CD4-positive, alpha-beta T cell treated with Interleukin-6 at 100 ng/mL for 8 hours (primary cell): ENCODE results near the gene HINT2.

Source experiments
- DNase-seq: peaks from one replicate; pipeline ENCODE4 v3.0.0-alpha.2; 2020; ENCODE audit warnings: mixed read lengths, low spot score

The HINT2 gene

DNA sequence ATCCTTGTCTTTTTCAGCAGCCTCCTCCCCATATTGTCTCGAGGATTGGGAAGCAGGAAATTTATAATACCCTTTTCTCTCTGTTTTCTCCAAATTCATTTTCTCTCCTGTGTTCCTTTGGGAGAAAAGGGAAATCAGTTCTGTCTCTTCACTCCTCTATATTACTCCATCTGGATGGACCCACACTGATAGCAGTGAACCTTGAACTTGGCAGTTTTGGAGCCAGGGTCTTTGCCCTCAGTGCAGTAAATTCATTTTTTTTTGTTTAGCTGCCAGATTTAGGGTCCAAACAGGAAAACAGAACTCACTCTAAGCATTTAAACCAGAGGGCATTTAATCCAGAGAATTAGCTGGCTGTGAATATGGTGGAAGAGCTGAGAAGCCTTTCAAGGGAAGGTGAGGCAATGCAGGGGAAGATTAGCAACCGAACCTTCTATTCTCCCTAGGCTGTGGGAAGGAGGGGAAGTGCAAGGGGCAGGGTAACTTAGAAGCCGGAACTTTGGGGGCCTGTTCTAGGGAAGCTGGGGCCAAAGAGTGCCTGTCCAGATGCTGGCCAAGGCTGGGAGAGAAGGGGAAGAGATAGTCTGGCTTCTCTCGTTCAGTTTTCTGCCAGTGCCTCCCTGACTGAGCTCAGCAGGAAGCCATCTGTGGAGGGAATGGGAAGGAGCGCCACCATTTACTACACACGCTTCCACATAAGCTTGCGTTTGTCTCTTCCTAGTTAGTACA, 39.8 kb downstream of the HINT2 start:
- no peak for DNase-seq

DNA sequence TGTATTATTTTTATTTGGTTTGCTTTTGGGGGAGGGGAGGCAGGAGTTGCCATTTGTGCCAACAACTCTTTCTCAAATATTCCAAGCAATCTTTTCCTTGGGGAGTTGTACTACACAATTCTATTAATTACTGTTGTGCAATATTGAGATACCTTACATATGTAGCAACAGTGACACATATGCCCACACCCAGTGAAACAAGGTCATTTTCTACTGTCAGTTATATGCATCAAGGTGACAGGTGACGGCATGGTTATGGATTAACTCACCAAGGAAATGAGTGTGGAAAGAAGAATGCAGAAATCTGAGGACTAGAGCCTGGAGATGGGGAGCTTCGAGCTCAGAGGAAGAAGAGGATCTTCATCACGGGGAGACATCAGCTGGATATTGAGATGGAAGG, 42.9 kb downstream of the HINT2 start:
- DNase-seq = no peak

DNA sequence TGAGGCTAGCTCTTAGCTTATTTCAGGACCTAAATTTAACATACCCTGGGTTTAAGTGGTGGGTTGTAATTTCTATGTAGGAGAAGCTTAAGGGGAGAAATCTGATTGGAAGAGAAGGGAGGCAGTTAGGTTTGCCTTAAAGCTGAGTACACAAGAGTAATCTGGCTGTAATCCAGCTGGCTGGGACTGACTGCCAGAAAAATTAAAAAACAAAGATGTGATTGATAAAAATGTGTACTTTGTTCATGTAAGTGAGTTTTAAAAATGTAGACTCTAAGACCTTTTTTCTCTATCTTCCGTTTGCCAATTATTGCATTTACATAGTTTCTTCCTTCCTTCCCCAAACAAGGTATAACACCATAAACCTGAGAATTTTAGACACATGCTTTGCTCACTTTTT, 43.3 kb downstream of the HINT2 start:
- no peak for DNase-seq

DNA sequence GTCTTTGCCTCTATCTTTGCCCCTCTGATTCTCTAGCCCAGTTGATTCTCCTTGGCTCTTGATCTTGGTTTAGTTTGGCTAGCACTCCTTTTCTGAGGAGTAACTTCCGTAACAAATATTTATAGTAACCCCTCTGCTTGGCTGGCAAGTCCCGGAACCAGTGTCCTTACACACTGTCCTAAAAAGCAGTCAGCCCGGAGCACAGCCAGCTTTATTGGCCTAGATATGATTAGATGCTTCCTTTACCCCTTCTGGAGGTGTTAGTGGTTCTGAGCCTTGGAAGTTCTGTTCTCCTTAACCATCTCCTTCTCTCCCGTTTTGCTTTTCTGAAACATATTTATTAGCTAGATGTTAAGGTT, 43.8 kb downstream of the HINT2 start:
- DNase-seq = no peak

DNA sequence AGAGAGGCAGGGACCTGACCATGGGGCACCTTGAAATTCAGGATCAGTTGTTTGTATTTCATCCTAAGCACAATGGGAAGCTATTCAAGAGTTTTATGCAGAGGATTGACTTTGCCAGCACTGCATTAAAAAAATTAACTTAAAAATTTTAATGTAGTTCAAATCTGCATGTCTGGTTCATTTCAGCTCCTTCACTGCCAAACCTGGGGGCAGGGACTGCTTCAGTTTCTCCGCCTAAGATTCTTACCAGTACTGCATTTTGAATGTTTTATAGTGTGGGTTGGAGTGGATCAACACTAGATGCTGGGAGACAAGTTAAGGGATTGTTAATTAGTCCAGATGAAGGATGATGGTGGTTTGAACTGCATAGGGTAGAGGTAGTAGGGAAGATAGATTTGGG, 45.1 kb downstream of the HINT2 start:
- DNase-seq = no peak

DNA sequence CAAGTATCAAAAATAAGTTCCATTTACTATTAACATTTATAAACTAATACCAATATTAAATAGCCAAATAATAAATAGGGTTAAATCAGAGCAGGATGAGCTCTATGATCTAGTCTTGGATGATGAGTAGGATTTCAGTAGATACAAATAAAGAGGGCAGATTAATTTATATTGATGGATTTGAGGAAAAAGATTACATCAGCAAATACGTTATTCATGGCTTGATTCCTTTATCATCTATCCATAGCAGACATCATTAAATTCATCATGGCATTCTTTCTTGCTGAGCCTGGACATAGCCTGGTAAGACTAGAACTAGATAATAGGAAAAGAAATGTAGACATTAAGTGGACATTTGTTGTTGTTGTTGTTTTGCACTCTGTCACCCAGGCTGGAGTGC, 47.4 kb downstream of the HINT2 start:
- no peak for DNase-seq

DNA sequence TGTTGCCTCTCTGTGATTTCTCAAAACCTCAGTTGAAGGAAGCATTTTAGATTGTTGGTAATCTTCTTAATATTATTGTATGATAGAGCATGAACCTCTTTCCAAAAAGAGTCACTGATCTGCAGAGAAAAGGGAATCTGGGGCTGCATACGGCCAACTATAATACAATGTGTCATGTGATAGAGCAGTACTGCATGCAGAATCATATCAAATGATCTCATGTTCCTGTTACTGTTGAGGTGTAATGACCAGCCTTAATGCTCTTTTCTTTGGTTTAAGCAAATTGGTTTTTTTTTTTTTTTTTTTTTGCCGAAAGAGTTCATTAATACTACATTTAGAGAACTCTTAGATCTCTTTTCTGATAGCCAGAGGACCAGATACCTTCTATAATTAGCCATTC, 47.8 kb downstream of the HINT2 start:
- DNase-seq = no peak

DNA sequence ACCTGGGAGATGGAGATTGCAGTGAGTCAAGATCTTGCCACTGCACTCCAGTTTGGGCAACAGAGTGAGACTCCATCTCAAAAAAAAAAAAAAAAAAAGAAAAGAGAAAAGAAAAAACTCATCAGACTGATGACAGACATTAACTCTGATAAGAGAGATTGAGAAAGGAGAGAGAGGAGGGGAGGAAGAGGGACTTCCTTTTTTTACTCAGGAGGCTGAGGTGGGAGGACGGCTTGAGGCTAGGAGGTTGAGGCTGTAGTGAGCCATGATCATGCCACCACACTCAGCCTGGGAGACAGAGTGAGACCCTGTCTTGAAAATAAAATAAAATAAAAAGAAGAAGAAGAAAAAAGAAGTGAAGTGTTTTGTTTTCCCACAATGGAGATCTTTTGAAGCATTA, 51.0 kb downstream of the HINT2 start:
- DNase-seq = no peak

DNA sequence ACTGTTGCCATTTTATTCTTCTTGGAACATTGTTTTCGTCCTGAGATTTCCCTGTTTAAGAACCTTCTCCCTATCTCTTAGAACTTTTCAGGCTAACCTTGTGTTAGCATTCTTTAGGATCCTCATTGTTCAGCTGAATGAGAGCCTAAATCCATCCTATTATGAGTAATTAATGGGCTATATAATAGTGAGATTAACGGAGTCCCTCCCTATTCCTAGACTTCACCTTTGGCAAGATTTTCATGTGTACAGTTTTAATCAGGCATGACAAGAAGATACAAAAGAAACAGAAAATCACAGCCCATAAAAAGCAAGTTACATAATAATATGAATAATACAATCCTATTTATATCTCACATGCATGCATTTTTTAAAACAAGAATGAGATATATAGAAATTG, 51.7 kb downstream of the HINT2 start:
- DNase-seq = no peak
